Measurements from ENCODE around the gene FBXO21. TPM values are rescaled to one million over a fixed set of nuclear protein-coding genes. Genes with fewer than 3 reads are reported as not detected.

Gene FBXO21
- total and polyA plus RNA-seq, 2 of the 4 experiments (the other 2 are of a cell fraction), result 43.6 to 56.6 TPM

DNA sequence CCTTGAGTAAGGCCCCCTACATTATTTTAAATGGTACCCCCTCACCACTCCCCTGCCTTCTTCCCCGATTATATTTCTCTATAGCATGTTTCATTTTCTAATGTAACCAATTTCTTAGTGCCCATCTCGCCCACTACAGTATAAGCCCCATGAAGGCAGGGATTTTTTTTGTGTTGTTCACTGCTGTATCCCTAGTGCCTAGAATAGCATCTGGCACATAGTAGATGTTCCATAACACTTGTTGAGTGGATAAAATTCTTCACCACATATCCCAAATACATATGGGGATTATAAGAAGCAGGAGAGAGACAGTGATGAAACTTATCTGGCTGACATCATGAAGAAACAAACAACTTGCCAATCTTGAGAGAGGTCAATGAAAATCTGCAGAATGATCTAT, 11.5 kb downstream of the FBXO21 start:
- H3K9me3 ChIP-seq (ENCODE audit: control insufficient read depth, insufficient read depth, low read length), result no peaks in the 10 kb centered on the region
- DNase-seq, result no peak
- H2AK9ac ChIP-seq (replicated peaks; ENCODE audit: low read depth, low read length, poor library complexity), result no peak overlapping the region
- no peak overlapping the region for H3K14ac ChIP-seq (replicated peaks; ENCODE audit: low read depth, low read length)
- H4K91ac ChIP-seq (ENCODE audit: insufficient read depth, low read depth, low read length), result no peak overlapping the region
- H2BK5ac ChIP-seq (ENCODE audit: low read depth, low read length, poor library complexity, severe bottlenecking), result no peak overlapping the region
- no peak overlapping the region for H2AFZ ChIP-seq (replicated peaks; ENCODE audit: low read length, poor library complexity)
- H2BK15ac ChIP-seq (ENCODE audit: low read depth, low read length), result no peak overlapping the region
- in situ Hi-C loops (cut with MboI; ENCODE audit: low sequenced_read_pairs), result no loop called here
- no peak for TF ChIP-seq NFE2L2 (IDR thresholded peaks at IDR 0.05; ENCODE audit: low read depth, low read length)
- TF ChIP-seq RCOR1 (IDR thresholded peaks at IDR 0.05; ENCODE audit: insufficient replicate concordance, low read length), result no peak
- TF ChIP-seq MAFK (IDR thresholded peaks at IDR 0.05; ENCODE audit: low read depth, low read length), result no peak
- TF ChIP-seq RFX5 (IDR thresholded peaks at IDR 0.05; ENCODE audit: low read depth, low read length), result no peak
- no peak for TF ChIP-seq MXI1 (IDR thresholded peaks at IDR 0.05; ENCODE audit: borderline replicate concordance, low read depth, low read length)
- TF ChIP-seq SMC3 (IDR thresholded peaks at IDR 0.05; ENCODE audit: low read depth, low read length), result no peak
- no peak for TF ChIP-seq BHLHE40 (IDR thresholded peaks at IDR 0.05; ENCODE audit: low read depth, low read length)
- no peak for TF ChIP-seq CHD1 (IDR thresholded peaks at IDR 0.05; ENCODE audit: low read depth, low read length)
- ATAC-seq (ENCODE audit: low read depth), result no peak
- intact Hi-C loops (cut with micrococcal nuclease), result no loop called here
- no peak overlapping the region for H3K18ac ChIP-seq (ENCODE audit: low read depth, low read length)
- H2BK20ac ChIP-seq (ENCODE audit: low read depth, low read length), result no peak overlapping the region
- no peak overlapping the region for H4K5ac ChIP-seq (ENCODE audit: low read depth, low read length)
- H3K4me1 ChIP-seq (ENCODE audit: control insufficient read depth, insufficient read depth, low read length), result peaks cover 7% of the 10 kb centered on the region
- CTCF ChIA-PET, result no interaction called here
- H2BK120ac ChIP-seq (ENCODE audit: low read depth, low read length), result no peak overlapping the region
- H3K27ac ChIP-seq (ENCODE audit: insufficient read depth, low read length), result no peak overlapping the region
- dilution Hi-C loops (cut with HindIII; ENCODE audit: low sequenced_read_pairs, unreplicated experiment), result no loop called here
- WGBS, 2 experiments (ENCODE audit: extremely low coverage in 2 of 2, insufficient read length in 1 of 2), result no CpG with 5 or more reads among the region's 2 CpGs
- no peak overlapping the region for H3K23ac ChIP-seq (ENCODE audit: low read depth, low read length)
- no peak overlapping the region for H3K9ac ChIP-seq (ENCODE audit: low read depth, low read length)
- H2AK5ac ChIP-seq (ENCODE audit: low read depth, low read length), result no peak overlapping the region
- peaks cover 4% of the 10 kb centered on the region; the same call in 1 of the 2 replicates for H4K20me1 ChIP-seq (ENCODE audit: insufficient read depth, low read length)
- no peak overlapping the region for H3K4me2 ChIP-seq (ENCODE audit: low read depth, low read length)
- H3K9me1 ChIP-seq (ENCODE audit: insufficient read depth, low read length), result peaks cover 8% of the 10 kb centered on the region
- no peak overlapping the region for H4K8ac ChIP-seq (ENCODE audit: low read depth in 2 of 2, low read length in 2 of 2)
- no peak overlapping the region for H3K4ac ChIP-seq (ENCODE audit: low read depth, low read length)
- no peak overlapping the region for H3K56ac ChIP-seq (ENCODE audit: extremely low read depth, insufficient read depth, low read length)
- H3K36me3 ChIP-seq (ENCODE audit: control insufficient read depth, insufficient read depth, low read length), result peaks cover 35% of the 10 kb centered on the region
- peaks cover 0 to 3% of the 10 kb centered on the region in 2 experiments; a peak in 1 of 4 replicates for H3K79me1 ChIP-seq (ENCODE audit: low read depth in 1 of 2, low read length in 2 of 2)
- POLR2A ChIA-PET (ENCODE audit: unreplicated experiment), result no interaction called here
- no TSS peak for BruUV-seq (replicated peaks)
- H3K4me3 ChIP-seq (ENCODE audit: insufficient read depth, low read depth, low read length), result no peak overlapping the region
- H3K27me3 ChIP-seq (ENCODE audit: control insufficient read depth, insufficient read depth, low read length), result no peaks in the 10 kb centered on the region
